ENCODE data around the gene PTPN6. TPM values are rescaled to one million over a fixed set of nuclear protein-coding genes. Genes with fewer than 3 reads are reported as not detected.

PTPN6 gene
- total and polyA plus RNA-seq, 9 of the 15 experiments (the other 6 are each of a cell fraction or from before 2014, with no cell fraction given): 1.5 to 5.1 (median 3.9) TPM

DNA sequence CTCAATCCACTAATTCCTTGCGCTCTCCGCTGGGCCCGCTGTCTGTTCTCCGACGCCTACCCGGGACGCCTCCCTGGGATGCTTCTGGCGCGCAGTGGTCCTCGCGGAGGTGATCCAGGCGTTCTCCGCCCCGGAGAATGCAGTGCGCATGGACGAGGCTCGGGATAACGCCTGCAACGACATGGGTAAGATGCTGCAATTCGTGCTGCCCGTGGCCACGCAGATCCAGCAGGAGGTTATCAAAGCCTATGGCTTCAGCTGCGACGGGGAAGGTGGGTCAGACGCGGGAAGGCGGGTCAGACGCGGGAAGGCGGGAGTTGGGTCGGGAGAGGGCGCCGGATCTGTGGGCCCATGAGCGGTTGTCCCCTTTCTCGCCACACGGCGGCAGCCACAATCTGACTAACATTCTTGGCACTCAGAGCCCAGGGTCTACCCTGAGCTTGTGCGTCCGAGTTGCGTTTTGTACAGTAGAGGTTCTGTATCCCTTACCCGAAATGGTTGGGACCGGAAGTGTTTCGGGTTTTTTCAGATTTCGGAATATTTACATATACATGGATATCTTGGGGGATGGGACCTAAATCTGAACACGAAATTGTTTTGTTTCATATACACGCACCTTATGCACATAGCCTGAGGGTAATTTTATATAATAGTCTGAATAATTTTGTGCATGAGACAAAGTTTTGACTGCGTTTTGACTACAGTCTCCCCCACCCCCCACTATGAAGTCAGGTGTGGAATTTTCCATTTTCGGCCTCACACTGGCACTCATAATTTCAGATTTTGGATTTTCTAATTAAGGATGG, 6.6 kb upstream of the PTPN6 start (continued):
- TF ChIP-seq, protein P1, sequence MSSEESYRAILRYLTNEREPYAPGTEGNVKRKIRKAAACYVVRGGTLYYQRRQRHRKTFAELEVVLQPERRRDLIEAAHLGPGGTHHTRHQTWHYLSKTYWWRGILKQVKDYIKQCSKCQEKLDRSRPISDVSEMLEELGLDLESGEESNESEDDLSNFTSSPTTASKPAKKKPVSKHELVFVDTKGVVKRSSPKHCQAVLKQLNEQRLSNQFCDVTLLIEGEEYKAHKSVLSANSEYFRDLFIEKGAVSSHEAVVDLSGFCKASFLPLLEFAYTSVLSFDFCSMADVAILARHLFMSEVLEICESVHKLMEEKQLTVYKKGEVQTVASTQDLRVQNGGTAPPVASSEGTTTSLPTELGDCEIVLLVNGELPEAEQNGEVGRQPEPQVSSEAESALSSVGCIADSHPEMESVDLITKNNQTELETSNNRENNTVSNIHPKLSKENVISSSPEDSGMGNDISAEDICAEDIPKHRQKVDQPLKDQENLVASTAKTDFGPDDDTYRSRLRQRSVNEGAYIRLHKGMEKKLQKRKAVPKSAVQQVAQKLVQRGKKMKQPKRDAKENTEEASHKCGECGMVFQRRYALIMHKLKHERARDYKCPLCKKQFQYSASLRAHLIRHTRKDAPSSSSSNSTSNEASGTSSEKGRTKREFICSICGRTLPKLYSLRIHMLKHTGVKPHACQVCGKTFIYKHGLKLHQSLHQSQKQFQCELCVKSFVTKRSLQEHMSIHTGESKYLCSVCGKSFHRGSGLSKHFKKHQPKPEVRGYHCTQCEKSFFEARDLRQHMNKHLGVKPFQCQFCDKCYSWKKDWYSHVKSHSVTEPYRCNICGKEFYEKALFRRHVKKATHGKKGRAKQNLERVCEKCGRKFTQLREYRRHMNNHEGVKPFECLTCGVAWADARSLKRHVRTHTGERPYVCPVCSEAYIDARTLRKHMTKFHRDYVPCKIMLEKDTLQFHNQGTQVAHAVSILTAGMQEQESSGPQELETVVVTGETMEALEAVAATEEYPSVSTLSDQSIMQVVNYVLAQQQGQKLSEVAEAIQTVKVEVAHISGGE (CRISPR knock-in tag; IDR thresholded peaks at IDR 0.05): peak in 1 of 3 experiments; percentile 35; a peak in 1 of 6 replicates
- TF ChIP-seq CCNT2 (IDR thresholded peaks at IDR 0.05; ENCODE audit: borderline replicate concordance, extremely low read depth, insufficient read length, low read depth, low read length): no peak
- 0 out of 2 replicates have a peak, but pooled peaks have one; percentile 48 for TF ChIP-seq SMAD4 (CRISPR knock-in tag; conservative IDR thresholded peaks at IDR 0.05)
- TF ChIP-seq DDX20 (tag; IDR thresholded peaks at IDR 0.05; ENCODE audit: low read depth): no peak
- no peak for TF ChIP-seq HDGF (IDR thresholded peaks at IDR 0.05)
- TF ChIP-seq, protein P2, sequence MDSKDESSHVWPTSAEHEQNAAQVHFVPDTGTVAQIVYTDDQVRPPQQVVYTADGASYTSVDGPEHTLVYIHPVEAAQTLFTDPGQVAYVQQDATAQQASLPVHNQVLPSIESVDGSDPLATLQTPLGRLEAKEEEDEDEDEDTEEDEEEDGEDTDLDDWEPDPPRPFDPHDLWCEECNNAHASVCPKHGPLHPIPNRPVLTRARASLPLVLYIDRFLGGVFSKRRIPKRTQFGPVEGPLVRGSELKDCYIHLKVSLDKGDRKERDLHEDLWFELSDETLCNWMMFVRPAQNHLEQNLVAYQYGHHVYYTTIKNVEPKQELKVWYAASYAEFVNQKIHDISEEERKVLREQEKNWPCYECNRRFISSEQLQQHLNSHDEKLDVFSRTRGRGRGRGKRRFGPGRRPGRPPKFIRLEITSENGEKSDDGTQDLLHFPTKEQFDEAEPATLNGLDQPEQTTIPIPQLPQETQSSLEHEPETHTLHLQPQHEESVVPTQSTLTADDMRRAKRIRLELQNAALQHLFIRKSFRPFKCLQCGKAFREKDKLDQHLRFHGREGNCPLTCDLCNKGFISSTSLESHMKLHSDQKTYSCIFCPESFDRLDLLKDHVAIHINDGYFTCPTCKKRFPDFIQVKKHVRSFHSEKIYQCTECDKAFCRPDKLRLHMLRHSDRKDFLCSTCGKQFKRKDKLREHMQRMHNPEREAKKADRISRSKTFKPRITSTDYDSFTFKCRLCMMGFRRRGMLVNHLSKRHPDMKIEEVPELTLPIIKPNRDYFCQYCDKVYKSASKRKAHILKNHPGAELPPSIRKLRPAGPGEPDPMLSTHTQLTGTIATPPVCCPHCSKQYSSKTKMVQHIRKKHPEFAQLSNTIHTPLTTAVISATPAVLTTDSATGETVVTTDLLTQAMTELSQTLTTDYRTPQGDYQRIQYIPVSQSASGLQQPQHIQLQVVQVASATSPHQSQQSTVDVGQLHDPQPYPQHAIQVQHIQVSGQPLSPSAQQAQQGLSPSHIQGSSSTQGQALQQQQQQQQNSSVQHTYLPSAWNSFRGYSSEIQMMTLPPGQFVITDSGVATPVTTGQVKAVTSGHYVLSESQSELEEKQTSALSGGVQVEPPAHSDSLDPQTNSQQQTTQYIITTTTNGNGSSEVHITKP (IDR thresholded peaks at IDR 0.05; ENCODE audit: partially characterized antibody): peak; percentile 59
- no peak for TF ChIP-seq SMARCE1 (IDR thresholded peaks at IDR 0.05)
- TF ChIP-seq MXI1 (IDR thresholded peaks at IDR 0.05; ENCODE audit: low read depth, low read length): peak; percentile 18; the same call in 1 of the 2 replicates
- peak; percentile 85; the same call in 1 of the 2 replicates for TF ChIP-seq RB1 (IDR thresholded peaks at IDR 0.05; ENCODE audit: low read depth)
- peak; percentile 27 to 87; a peak in 2 of 4 replicates for TF ChIP-seq TBL1XR1 (IDR thresholded peaks at IDR 0.05; ENCODE audit: low read length in 2 of 2)
- TF ChIP-seq PCBP1 (IDR thresholded peaks at IDR 0.05; ENCODE audit: low read depth, low read length, poor library complexity, severe bottlenecking): peak; percentile 67
- TF ChIP-seq, protein P3, sequence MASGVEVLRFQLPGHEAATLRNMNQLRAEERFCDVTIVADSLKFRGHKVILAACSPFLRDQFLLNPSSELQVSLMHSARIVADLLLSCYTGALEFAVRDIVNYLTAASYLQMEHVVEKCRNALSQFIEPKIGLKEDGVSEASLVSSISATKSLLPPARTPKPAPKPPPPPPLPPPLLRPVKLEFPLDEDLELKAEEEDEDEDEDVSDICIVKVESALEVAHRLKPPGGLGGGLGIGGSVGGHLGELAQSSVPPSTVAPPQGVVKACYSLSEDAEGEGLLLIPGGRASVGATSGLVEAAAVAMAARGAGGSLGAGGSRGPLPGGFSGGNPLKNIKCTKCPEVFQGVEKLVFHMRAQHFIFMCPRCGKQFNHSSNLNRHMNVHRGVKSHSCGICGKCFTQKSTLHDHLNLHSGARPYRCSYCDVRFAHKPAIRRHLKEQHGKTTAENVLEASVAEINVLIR (CRISPR knock-in tag; IDR thresholded peaks at IDR 0.05): 0 out of 2 replicates have a peak, but pooled peaks have one; percentile 4
- no peak for TF ChIP-seq ZNF316 (IDR thresholded peaks at IDR 0.05)
- peak; percentile 72 for TF ChIP-seq ETV1 (tag; conservative IDR thresholded peaks at IDR 0.05; ENCODE audit: low read depth)

Data from K562 (cell line).